CD4-positive, alpha-beta T cell treated with Interleukin-17A for 1 hour (primary cell): ENCODE results near the gene PTCH2.

Source experiments
- DNase-seq: peaks from one replicate; pipeline ENCODE4 v3.0.0-alpha.2; 2020

Gene PTCH2

GRCh38 chr1:44777969-44778635, 65.0 kb downstream of the PTCH2 start:
- no peak for DNase-seq

- DNase-seq = no peak
Measured at GRCh38 chr1:44777547-44777946, 65.5 kb downstream of the PTCH2 start.

GRCh38 chr1:44776730-44777068, 66.4 kb downstream of the PTCH2 start:
- DNase-seq = no peak

GRCh38 chr1:44775930-44776729, 66.9 kb downstream of the PTCH2 start:
- DNase-seq = peak; percentile 60

GRCh38 chr1:44775078-44775929, 67.7 kb downstream of the PTCH2 start, which contains the start of gene RPS8:
Gene RPS8 (plus strand): TSS chr1:44775540. CDS start chr1:44775597, 57 bp downstream.
- DNase-seq = peak; percentile 93
